HG03439 (cell line): Measurements from ENCODE around the gene AOPEP.
"Not testable (repeated sequence)": the region's sequence is repeated elsewhere in the genome, so short reads cannot be mapped to it uniquely, and the experiment has no call there.

Source experiments
- ATAC-seq: cut with Tn5 transposase; IDR thresholded peaks from one replicate; pipeline ENCODE4 v1.9.1; 2021; ENCODE audit warnings: mild to moderate bottlenecking, moderate library complexity; ENCODE audit not compliant: unreplicated experiment

AOPEP gene

DNA sequence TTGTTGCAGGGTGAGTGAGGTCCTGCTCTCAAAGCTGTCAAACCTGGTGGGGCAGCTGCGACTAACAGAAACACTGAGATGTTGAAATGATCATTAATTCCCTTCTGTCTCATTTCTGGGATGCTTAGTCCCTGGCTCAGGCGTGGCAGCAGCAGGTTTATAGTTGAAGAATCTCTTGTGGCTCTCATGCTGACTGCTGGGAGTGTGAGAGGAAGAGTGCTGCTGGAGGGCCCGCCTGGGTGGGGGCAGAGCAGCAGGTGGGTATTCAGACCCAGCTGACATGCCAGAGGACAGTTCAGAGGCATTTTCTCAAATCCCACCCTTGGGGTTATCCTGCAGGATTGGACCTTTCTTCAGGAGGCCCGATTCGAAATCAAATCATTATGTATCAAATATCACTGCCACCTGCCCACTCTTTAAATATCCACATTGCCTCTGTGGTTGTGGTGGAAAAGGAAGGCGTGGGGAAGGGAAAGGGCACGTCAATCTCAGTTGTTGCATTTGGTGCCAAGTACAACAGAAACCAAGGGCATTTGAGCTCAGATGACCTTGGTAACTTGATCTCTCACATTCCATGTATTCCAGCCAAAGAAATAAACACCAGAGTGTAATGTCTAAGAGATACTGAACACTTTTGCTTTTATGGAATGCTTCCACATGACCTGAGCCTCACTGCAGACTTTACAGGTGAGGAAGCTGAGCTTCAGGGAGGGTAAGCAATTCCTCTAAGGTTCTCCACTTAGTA lies 224.3 kb downstream of the AOPEP start:
- ATAC-seq: no peak

DNA sequence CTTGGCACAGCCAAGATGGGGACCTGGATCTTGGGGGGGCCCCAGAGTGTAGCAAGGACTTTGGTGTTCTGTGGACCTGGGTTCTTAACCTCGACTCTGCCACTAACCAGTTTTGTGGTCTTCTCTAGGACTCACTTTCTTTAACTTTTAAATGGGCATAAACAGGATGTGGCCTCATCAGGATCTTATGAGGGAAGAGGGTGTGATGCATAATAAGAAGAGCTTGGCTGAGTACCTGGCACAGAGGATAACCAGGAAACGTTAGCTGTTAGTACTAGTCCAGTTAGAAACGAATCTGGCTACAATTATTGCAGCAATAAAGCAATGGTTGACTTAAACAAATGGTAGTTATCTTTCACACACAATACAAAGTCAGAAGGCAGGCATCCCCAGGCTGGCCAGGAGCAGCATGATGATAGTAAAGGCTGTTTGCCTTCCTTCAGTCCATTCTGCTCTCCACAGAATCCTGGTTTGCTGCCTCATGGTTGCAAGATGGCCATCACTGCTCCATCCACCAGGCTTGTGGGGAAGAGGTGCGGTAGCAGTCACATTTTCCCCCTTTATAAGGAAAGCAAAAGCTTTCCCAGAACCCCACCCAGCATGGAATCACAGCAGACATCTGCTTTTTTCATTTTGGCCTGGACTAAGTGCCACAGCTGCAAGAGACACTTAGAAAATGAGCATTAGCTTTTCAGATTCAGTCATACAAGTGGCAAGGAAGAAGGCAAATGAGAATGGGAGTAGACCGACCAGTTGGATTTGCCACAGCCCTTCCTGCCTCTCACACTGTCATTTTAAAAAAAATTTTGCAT lies 225.0 kb downstream of the AOPEP start:
- ATAC-seq: no peak

DNA sequence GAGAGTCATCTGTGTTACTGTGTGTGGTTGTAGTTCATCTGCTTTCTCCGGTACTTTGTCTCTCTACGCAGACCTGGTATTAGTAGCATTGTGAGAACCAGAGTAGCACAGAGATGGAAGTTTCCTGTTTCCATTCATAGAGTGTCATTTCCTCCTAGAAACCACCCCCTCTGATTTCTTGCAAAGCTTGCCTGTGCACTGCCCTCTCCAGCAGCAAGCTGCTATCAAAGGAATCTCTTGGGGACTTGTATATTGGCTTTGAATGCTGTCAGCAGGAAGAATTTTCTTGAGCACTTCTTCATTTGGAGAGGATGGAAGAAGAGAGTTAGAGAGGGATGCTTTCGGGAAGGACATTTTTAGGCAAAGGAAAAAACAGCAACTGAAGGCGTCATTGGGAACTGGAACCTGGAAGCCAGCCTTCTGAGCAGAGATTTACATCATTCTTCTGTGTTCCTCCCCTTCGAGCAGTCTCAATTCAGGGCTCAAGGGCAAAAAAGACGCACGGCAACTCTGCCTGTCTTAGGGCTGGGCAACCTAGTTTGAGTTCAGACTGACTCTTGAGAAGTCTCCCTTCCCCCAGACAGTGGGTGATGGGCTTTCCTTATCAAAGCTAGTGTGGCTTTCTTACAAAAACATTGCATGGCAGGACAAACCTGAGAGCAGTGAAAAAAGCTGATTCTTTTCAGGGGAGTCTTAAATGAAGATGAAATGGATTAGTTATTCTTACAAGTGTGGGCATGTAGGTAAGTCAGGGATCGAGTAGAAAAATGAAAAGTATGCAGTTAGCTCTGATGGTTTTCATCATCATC lies 226.3 kb downstream of the AOPEP start:
- ATAC-seq: no peak

DNA sequence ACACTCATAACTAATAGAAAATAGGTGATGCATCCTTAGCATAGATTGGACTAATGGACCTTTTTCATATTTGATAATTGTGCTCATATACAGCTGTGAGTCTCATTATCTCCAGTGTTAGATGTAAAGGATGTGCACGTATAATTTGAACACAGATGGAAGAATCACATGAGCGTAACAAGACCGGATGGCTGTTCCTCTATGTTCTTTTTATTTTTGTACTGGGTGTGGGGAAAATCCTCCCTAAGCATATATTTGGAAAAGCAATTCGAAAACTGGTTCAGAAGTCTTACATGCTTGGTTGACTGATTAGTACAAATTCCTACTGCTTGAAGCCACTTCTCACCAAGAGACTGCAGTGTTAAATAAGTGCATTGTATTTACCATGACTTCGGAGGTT lies 230.2 kb downstream of the AOPEP start:
- no peak for ATAC-seq

DNA sequence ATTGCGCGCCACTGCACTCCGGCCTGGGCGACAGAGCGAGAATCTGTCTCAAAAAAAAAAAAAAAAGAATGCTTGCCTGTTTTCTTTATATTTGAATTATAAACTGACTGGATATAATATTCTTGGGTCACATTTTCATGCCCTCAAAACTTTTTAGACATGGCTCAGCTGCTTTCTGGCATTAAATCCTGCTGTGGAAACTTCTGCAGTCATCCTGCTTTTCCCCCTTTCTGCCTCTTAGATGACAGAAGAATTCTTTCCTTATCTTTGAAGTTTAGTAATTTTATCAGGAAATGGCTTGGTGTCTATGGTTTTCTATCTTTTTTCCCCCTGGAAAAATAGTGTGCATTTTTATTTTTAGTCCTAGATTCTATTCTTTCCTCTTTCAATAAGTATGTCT lies 234.5 kb downstream of the AOPEP start:
- ATAC-seq: no peak

DNA sequence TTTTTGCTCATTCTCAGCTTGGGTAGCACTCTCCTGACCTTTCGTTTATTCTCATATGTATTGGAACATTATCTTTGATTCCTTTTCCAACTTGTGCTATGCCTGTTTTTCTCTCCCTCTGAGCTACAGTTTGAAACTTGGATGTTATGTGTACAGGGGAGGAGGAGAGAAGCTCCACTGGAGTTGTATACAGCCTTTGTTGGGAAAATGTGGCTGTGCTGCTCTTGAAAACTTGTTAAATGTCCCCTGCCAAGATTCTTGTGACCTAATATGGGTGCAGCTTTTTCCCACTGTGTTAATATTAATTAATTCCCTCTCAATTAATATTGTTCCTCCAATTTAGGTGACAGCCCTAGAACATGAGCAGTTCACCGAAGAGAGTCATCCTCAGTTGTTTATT lies 235.4 kb downstream of the AOPEP start:
- ATAC-seq: no peak

DNA sequence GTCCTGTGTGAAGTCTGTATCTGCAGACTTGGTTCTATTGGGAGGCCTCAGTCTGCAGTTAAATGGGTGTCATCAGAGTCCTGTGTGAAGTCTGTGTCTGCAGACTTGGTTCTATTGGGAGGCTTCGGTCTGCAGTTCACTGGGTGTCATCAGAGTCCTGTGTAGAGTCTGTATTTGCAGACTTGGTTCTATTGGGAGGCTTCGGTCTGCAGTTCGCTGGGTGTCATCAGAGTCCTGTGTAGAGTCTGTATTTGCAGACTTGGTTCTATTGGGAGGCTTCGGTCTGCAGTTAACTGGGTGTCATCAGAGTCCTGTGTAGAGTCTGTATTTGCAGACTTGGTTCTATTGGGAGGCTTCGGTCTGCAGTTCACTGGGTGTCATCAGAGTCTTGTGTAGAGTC lies 239.1 kb downstream of the AOPEP start:
- not testable (repeated sequence) for ATAC-seq

DNA sequence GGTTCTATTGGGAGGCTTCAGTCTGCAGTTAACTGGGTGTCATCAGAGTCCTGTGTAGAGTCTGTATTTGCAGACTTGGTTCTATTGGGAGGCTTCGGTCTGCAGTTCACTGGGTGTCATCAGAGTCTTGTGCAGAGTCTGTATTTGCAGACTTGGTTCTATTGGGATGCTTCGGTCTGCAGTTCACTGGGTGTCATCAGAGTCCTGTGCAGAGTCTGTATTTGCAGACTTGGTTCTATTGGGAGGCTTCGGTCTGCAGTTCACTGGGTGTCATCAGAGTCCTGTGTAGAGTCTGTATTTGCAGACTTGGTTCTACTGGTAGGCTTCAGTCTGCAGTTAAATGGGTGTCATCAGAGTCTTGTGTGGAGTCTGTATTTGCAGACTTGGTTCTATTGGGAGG lies 239.5 kb downstream of the AOPEP start:
- ATAC-seq: not testable (repeated sequence)

DNA sequence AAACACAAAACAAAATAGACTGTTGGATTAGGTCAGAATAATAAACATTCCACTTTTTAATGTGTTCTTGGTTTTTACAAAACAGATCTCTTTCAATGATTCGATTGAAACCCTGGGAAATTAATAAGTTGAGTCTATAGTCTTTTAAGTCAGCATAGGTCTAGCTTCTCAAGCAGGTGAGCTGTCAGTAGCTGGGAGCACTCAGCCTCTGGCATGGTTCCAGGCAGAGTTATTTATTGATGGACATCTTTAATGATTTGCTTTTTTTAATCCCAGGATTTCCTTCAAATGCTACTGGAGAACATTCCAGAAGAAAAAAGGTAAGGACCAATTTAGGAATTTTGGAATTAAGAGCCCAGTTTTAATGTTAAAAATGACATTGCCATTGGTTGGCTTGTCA lies 241.0 kb downstream of the AOPEP start:
- no peak for ATAC-seq

DNA sequence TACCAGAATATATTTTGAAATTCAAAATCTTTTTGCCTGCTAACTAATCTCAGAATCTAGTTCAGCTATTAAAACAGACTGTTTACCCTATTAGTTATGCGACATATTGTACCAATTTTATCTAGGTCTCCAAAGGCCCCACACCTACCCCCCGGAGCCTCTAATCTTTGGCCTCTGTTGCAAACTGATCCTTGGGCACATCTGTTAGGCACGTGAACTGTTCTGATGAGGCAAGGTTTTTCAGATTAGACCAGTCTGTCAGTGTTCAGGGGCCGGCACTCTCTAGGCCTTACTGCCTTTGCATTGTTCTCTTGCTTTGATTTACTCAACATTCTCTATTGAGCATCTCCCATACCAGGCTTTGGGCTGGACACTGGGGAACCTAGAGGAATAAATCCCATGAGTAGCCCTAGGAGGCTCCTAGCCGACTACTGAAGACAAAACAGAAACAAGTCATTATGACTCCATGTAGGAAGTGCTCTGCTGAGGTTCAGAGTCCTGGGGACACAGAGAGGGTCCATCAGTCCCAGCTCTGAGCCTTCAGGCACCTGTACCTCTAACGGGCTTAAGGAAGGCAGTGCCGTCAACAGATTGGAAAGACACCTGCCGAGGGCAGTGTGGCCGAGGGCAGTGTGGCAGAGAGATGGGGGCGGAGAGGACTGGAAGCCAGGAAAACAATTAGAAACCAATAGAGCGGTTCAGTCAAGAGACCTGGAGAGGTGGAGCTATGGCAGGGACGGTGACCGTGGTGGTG lies 245.1 kb downstream of the AOPEP start:
- ATAC-seq: no peak

DNA sequence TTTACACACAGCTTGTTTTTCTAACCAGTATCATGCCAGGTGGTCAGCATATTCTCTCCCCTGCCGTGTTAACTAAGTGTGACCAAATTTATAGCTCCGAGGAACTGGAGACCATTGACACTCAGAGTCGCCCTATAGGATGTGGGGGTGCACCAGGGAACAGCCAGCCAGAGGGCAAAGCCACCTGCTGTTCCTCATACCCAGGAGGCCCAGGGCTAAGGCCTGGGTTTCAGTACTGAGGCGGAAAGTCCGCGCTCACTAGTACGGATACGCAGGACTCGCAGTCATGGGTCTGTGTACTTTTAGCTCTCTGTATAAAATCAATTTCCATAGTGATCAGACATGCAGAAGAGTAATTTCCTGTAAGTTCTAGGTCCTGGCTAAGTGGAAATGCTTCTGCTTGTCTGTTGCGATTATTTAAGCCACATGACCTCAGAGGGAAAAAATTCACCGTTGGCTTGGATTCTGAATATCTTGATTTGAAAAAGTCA lies 247.0 kb downstream of the AOPEP start:
- ATAC-seq: no peak

DNA sequence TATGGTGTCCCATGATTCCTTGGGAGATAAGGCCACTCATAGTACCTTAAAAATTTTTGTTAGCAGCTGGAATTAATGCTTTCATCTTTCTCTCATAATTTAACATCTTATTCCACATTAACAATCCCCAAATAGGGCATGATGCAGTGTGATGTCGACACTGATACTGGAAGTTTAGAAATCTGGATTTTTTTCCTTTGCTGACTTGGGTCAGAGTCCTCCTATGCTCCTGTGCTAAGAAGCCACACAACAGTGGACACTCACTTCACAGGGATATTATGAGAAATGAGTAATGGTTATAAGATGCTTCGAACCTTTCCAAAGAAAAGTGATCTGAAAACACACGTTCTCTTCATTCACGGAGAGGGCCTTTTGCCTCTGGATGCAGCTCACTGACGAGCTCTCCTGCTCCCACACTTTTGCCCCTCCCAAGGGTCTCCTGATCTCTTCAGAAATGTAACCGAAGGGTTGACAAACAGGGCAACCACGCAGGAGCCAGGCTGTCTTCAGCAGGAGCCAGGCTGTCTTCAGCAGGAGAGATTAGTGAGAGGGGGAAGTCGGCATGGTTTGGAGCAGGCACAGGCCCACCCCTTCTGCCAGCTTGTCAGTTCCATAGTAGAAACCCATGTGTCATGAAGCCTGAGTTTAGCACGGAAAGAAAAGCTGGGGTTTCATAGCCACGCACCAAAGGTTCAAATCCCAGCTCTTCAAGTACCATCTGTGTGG lies 247.8 kb downstream of the AOPEP start:
- no peak for ATAC-seq

DNA sequence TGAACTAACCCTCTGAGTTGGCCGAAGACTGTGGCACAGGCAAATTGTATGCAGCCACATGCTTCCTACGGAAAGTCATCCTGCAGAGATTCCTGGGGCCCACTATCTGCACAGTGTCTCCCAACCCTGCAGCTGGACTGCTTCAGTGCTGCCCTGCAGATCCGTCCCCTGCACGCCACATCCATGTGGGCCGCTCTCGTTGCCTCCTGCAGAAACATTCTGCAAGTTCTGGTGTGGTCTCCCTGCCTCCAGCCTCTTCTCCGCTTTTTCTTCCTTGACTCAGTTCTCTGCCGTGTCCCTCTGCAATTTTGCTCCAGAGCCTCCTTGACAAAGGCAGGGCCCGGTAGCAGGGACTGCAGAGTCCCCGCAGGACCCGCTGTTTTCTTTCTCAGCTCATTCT lies 249.0 kb downstream of the AOPEP start:
- no peak for ATAC-seq

DNA sequence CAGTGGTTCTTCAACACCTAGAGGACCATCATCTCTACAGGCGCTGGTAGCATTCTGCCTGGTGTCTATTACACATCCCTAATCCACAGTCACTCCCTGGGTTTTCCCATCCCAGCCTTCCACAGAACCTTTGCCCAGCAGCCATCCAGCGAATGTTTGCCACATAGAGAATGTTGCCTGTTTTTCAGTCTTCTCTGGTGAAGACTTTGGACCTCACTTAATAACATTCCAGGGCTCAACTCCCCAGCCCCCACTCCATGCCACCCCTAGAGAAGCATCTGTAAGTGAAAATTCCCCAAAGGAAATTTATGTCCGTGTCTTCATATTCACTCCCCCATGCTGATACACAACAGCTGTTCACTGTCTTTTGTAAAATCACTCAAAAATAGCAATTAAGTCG lies 249.6 kb downstream of the AOPEP start:
- no peak for ATAC-seq

DNA sequence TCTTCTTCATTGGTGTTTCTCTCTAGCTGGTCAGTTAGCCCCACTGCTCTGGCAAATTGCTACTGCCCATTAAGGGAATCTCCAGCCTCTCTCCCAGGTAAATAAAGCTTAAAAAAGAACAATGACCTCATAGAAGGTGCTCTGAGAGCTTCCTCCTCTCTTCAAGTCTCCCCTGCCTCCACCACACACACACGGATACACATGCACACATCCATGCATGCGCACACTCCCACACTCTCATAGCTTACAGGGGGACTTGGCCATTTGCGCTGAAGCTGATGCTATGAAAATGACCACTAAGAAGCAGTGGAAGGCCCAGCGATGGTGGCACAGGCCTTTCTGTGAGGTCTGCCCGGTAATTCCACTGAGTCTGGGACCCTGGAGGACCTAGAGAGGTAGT lies 250.9 kb downstream of the AOPEP start:
- no peak for ATAC-seq

DNA sequence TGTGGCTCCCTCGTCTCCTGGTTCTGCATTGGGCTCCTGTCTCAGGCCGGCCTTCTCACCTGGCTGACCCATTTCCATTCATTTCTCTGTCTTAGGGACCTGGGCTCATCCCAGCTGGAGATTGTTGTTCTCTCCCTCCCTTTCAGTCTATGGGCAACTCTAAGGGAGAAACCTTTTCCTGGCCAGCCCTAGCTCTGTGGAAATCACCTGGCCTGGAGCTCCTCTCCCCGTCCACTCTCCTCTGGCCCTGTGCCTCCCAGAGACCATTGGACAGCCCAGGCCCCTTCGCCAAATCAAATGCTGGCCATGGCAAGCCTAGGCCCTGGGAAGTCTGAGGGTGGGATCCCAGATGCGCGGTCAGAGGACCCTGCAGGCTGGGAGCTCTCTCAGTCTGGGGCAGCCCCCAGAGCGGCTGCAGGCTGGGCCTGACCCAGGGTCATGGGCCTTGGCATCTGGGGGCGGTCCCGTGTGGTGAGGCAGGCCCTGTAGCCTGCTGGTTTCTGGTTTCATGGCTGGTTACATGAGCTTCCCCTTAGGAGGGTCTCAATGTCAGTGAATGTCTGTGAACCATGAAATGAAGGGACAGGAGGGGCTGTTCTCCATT lies 253.5 kb downstream of the AOPEP start:
- ATAC-seq: no peak

DNA sequence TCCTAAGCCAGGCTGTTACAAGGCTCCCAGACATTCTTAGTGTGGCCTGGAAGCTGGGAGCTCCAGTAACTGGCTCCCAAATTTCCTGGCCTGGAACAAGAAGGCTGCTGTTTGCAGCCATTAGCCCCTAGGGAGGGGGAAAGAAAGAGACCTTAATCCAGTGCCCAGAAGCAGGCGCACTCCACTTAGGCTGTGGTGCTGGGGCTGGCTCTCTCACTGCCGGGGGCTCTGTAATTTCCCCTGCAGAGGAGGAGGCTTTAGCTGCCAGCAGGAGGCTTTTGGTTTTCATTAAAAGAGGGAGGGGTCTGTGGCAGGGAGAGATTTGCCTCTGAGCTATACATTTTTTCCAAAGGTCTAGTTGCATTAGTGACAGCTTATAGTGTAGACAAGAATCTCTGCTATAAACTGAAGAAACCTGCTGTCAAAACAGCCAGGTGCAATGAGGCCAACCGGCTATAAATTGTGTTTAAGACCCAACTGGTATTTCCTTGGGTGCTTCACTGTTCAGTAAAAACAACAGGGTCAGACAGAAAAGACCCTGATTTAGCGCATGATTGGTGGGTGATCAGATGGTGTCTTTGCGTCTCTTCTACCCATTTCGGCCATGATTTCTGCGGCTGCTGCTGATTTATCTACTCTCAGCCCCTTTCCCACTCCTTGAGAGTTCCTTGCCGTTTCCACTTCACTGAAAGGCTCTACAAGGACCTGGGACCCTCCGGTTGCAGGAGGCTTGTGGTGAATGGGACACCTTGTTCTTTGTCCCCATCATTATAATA lies 254.6 kb downstream of the AOPEP start:
- no peak for ATAC-seq

DNA sequence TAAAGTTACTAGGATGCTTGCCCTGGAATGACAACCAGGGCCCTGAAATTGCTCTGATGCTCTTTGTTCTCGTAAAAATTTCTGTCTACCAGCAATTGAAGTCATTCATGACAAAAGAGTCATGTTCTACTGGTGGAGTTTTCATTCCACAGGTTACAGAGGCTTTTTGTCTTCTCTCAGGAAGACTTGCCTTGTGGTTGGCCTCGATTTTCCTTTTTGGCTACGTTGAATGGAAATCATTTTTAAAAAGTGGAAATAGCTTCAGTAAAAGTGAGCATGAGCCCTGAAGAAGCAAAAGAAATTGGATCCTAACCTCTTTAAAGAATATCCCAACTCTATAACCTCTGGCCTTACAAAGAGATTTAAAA lies 255.2 kb downstream of the AOPEP start:
- no peak for ATAC-seq

DNA sequence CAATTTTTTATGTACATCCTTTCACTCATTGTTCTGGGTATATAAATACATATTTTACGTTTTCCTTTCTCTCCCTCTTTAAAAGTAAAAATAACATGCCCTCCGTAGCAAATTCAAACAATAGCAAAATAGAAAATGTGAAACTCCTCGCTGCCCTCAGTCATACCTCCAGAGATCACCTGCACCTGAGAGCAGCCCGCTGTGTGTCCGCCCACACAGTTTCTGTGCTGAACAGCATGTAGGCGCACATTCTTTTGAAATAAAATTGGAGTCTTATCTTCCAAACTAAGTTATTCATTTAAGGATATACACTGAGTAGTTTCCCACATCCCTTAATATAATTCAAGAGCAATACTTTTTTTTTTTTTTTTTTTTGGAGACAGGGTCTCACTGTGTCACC lies 255.7 kb downstream of the AOPEP start:
- no peak for ATAC-seq
